Lower leg skin (tissue), 3 donors: ENCODE measurements around the gene PRMT7.

Source experiments
- CTCF ChIP-seq, 3 donors: fragments of 450-650 bp; IDR thresholded peaks; one replicate each; pipeline ENCODE4 v1.5.1; 2016; ENCODE audit warnings: antibody characterized with exemption in 3 of 3, mild to moderate bottlenecking in 3 of 3, moderate library complexity in 2 of 3
- POLR2A ChIP-seq, 2 donors: fragments of 450-650 bp; IDR thresholded peaks; one replicate each; pipeline ENCODE4 v1.6.1; 2016 to 2017; ENCODE audit warnings: antibody characterized with exemption in 2 of 2, mild to moderate bottlenecking in 1 of 2, moderate library complexity in 1 of 2

DNA sequence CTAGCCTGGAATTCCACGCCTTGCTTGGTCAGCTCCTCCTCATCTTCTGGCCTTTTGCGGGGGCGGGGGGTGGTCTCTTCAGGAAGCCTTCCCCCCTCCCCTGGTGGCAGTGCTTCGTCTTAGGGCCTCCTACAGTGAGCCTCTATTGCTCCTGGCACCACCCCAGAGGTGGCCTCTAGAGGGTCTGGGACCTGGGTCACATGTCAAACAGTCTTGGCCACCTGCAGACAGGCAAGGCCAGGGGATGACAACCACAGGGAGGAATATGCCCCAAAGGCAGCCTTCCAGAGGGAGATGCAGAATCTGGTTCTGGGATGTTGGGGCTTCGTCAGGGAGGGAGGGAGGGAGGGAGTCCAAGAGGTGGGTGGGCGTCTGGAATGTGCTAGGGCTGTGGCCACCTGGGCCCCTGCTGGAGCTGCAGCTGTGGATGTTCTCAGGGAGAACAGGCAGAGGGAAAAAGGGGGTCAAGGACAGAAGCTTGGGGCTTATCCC lies 86.9 kb downstream of the PRMT7 start:
- TF ChIP-seq CTCF (IDR thresholded peaks at IDR 0.05) (no peak), POLR2A (IDR thresholded peaks at IDR 0.05) (no peak)
